ENCODE data around the gene FBRSL1. TPM values are rescaled to one million over a fixed set of nuclear protein-coding genes. Genes with fewer than 3 reads are reported as not detected.

Gene FBRSL1
- total RNA-seq, 1 donor from 2014 or later = 75.8 TPM

- H3K36me3 Mint-ChIP-seq (ENCODE audit: low read depth) = no peaks in the 10 kb centered on the region
- no peak overlapping the region for H3K27ac Mint-ChIP-seq
- intact Hi-C loops (cut with micrococcal nuclease) = no loop called here
- H3K27me3 Mint-ChIP-seq (ENCODE audit: insufficient read depth) = peaks cover 5% of the 10 kb centered on the region
- H3K4me3 Mint-ChIP-seq = no peak overlapping the region
- no peak for DNase-seq (ENCODE audit: low spot score)
- no peaks in the 10 kb centered on the region for H3K9me3 Mint-ChIP-seq
- peaks cover 10% of the 10 kb centered on the region for H3K4me1 Mint-ChIP-seq (ENCODE audit: low read depth)
These were observed 70.3 kb downstream of the FBRSL1 start for GRCh38 chr12:132560364-132560613.

- Mint-ChIP-seq H3K27ac (no peak overlapping the region), H3K4me1 (ENCODE audit: low read depth) (peaks cover 13% of the 10 kb centered on the region), H3K9me3 (no peaks in the 10 kb centered on the region), H3K27me3 (ENCODE audit: insufficient read depth) (peaks cover 5% of the 10 kb centered on the region), H3K4me3 (peak overlapping the region; percentile 80), H3K36me3 (ENCODE audit: low read depth) (no peaks in the 10 kb centered on the region)
- peak; percentile 57 for DNase-seq (ENCODE audit: low spot score)
- intact Hi-C loops (cut with micrococcal nuclease) = loop anchor here (1.0 kb wide), 2 partner anchors 54 to 146 kb away; no protein-coding TSS in a partner anchor
These were observed 70.9 kb downstream of the FBRSL1 start for GRCh38 chr12:132560614-132561426.

Other genes with a start within 250 kb of the FBRSL1 start
- not detected in 2 replicates for gene GALNT9, start 160.6 kb upstream of the FBRSL1 start, total RNA-seq
- gene LRCOL1, start 120.4 kb downstream of the FBRSL1 start, total RNA-seq = not detected in 2 replicates
- gene P2RX2, start 128.6 kb downstream of the FBRSL1 start, total RNA-seq = not detected in 2 replicates
- 168 and 170 TPM in 2 replicates for gene POLE, start 197.2 kb downstream of the FBRSL1 start, total RNA-seq
- 21.5 and 23.3 TPM in 2 replicates for gene PXMP2, start 197.4 kb downstream of the FBRSL1 start, total RNA-seq
- gene PGAM5, start 220.7 kb downstream of the FBRSL1 start, total RNA-seq = 107 and 111 TPM in 2 replicates